ENCODE measurements around the gene AMN. TPM values are rescaled to one million over a fixed set of nuclear protein-coding genes. Genes with fewer than 3 reads are reported as not detected.

AMN gene
- total and polyA plus RNA-seq, 2 donors (not counting 1 experiment from before 2014, with no cell fraction given): 11.5 to 15.0 TPM

DNA sequence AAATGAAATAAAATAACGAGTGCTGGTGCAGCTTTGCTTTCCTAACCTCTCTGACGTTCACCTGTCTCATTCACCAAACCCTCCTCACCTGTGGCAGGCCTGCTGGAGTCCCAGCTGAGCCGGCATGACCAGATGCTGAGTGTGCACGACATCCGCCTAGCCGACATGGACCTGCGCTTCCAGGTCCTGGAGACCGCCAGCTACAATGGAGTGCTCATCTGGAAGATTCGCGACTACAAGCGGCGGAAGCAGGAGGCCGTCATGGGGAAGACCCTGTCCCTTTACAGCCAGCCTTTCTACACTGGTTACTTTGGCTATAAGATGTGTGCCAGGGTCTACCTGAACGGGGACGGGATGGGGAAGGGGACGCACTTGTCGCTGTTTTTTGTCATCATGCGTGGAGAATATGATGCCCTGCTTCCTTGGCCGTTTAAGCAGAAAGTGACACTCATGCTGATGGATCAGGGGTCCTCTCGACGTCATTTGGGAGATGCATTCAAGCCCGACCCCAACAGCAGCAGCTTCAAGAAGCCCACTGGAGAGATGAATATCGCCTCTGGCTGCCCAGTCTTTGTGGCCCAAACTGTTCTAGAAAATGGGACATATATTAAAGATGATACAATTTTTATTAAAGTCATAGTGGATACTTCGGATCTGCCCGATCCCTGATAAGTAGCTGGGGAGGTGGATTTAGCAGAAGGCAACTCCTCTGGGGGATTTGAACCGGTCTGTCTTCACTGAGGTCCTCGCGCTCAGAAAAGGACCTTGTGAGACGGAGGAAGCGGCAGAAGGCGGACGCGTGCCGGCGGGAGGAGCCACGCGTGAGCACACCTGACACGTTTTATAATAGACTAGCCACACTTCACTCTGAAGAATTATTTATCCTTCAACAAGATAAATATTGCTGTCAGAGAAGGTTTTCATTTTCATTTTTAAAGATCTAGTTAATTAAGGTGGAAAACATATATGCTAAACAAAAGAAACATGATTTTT lies 17.1 kb upstream of the AMN start:
- CTCF ChIA-PET: interaction anchor here (1.7 kb wide), 1 partner anchor 210 kb away, joined by 5 read pairs; no protein-coding TSS in a partner anchor
- H3K27me3 ChIP-seq (replicated peaks in 1 of 4; ENCODE audit: control extremely low read depth in 1 of 4, control insufficient read depth in 3 of 4, insufficient read depth in 4 of 4, low read length in 3 of 4): no peaks in the 10 kb centered on the region
- POLR2A ChIA-PET: no interaction called here
- H3K27ac ChIP-seq (ENCODE audit: low read length in 2 of 2): no peak overlapping the region
- H3K79me2 ChIP-seq (ENCODE audit: control insufficient read depth, insufficient read depth, low read length): peaks cover 52% of the 10 kb centered on the region
- no peaks in the 10 kb centered on the region for H3K27me3 Mint-ChIP-seq
- no peak for TF ChIP-seq EZH2 (IDR thresholded peaks at IDR 0.05; ENCODE audit: borderline replicate concordance, insufficient read depth, low read depth, low read length, poor library complexity, severe bottlenecking)
- no peak for TF ChIP-seq CTCF (IDR thresholded peaks at IDR 0.05)
- H3K4me1 Mint-ChIP-seq: peaks cover 46% of the 10 kb centered on the region
- no peak overlapping the region for H2AFZ ChIP-seq (ENCODE audit: insufficient read depth, low read depth, low read length, poor library complexity, severe bottlenecking)
- H3K4me2 ChIP-seq (replicated peaks; ENCODE audit: low read depth, low read length, poor library complexity, severe bottlenecking): no peak overlapping the region
- peaks cover 0 to 55% of the 10 kb centered on the region in 2 experiments for H3K36me3 ChIP-seq (replicated peaks in 1 of 2; ENCODE audit: control extremely low read depth in 1 of 2, control insufficient read depth in 1 of 2, extremely low read depth in 1 of 2, insufficient read depth in 2 of 2, low read length in 1 of 2)
- no peak overlapping the region for H3K9ac ChIP-seq (ENCODE audit: low read length)
- ATAC-seq (ENCODE audit: low read depth): no peak
- no peak for DNase-seq
- H3K4me3 ChIP-seq (ENCODE audit: control extremely low read depth in 1 of 5, extremely low read depth in 1 of 5, insufficient read depth in 1 of 5, low read depth in 2 of 5, low read length in 4 of 5): no peak overlapping the region
- H3K9me3 ChIP-seq (ENCODE audit: control extremely low read depth in 1 of 3, control insufficient read depth in 2 of 3, insufficient read depth in 1 of 3, low read length in 2 of 3): peaks cover 0 to 3% (median 0%) of the 10 kb centered on the region in 3 donors
- H3K4me1 ChIP-seq (ENCODE audit: control insufficient read depth in 2 of 2, insufficient read depth in 2 of 2, low read length in 2 of 2): peaks cover 44 to 57% of the 10 kb centered on the region in 2 donors
- intact Hi-C loops (cut with micrococcal nuclease): no loop called here
- H3K4me3 Mint-ChIP-seq: no peak overlapping the region
- H4K20me1 ChIP-seq (ENCODE audit: control insufficient read depth, insufficient read depth, low read length, poor library complexity, severe bottlenecking): peaks cover 12% of the 10 kb centered on the region
- no peaks in the 10 kb centered on the region for H3K9me3 Mint-ChIP-seq (ENCODE audit: insufficient read depth)
- WGBS (ENCODE audit: insufficient coverage): 98% methylated on average over 25 of the region's 38 CpGs
- H3K27ac Mint-ChIP-seq: no peak overlapping the region
